Measurements from ENCODE around the gene ANKRD34A.

DNA sequence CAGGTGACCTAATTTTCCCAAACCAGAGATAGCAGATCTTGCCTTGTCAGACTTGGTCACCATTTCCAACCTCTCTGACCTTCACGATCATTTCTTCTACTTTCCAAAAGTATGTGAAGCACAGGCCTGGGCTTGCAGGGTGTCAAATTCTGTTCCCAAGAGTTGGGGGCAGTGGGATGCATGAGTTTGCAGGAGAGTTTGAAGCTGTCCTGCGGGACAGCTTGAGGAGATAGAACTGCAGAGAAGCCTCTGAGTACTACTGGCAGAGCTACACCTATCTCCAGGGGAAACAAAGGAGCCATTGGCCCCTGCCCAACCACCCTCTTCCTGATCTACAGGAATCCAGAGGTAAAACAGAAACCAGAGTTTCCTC is 20.7 kb upstream of the ANKRD34A start:
- TF ChIP-seq, protein P1, sequence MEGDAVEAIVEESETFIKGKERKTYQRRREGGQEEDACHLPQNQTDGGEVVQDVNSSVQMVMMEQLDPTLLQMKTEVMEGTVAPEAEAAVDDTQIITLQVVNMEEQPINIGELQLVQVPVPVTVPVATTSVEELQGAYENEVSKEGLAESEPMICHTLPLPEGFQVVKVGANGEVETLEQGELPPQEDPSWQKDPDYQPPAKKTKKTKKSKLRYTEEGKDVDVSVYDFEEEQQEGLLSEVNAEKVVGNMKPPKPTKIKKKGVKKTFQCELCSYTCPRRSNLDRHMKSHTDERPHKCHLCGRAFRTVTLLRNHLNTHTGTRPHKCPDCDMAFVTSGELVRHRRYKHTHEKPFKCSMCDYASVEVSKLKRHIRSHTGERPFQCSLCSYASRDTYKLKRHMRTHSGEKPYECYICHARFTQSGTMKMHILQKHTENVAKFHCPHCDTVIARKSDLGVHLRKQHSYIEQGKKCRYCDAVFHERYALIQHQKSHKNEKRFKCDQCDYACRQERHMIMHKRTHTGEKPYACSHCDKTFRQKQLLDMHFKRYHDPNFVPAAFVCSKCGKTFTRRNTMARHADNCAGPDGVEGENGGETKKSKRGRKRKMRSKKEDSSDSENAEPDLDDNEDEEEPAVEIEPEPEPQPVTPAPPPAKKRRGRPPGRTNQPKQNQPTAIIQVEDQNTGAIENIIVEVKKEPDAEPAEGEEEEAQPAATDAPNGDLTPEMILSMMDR (IDR thresholded peaks at IDR 0.05) = no peak
- no peak for TF ChIP-seq EP300 (IDR thresholded peaks at IDR 0.05)
- peak in 1 of 4 donors; percentile 5 for TF ChIP-seq POLR2AphosphoS5 (IDR thresholded peaks at IDR 0.05)
